Naive thymus-derived CD4-positive, alpha-beta T cell (primary cell): ENCODE measurements around the gene SCO2. TPM values are rescaled to one million over a fixed set of nuclear protein-coding genes. Genes with fewer than 3 reads are reported as not detected.

Source experiments
- ATAC-seq: fragments of 150-1000 bp; cut with Tn5 transposase; 2 replicates; pipeline ENCODE4 v1.10.0; 2021; ENCODE audit warnings: mild to moderate bottlenecking, moderate library complexity
- CTCF ChIA-PET: fragments of 350-600 bp; sonication (Branson Sonifier 250); formaldehyde crosslinking; loops from one replicate; lab custom pipeline; 2021; ENCODE audit warnings: antibody characterized with exemption; lab: Charles Lee
- POLR2A ChIA-PET: fragments of 350-600 bp; sonication (Branson Sonifier 250); formaldehyde crosslinking; loops from one replicate; lab custom pipeline; 2021; ENCODE audit warnings: antibody characterized with exemption, inconsistent platforms; lab: Charles Lee
- DNase-seq, 9 donors: peaks; one replicate each; pipeline versions ENCODE4 v3.0.0 to v3.0.0-alpha.2; 2020 to 2022; ENCODE audit warnings: mixed read lengths in 1 of 9
- H3K27ac ChIP-seq: one replicate; pipeline ENCODE4 v1.7.0; 2013; ENCODE audit warnings: mild to moderate bottlenecking, low read depth, low read length, moderate library complexity
- H3K27me3 ChIP-seq, 2 donors: one replicate each; pipeline ENCODE4 v1.7.0; 2013; ENCODE audit warnings: low read length in 2 of 2, mild to moderate bottlenecking in 2 of 2, moderate library complexity in 2 of 2; ENCODE audit not compliant: control insufficient read depth in 2 of 2, insufficient read depth in 2 of 2
- H3K36me3 ChIP-seq, 3 experiments: 1 replicate in 2 of 3; 2 replicates in 1 of 3; pipeline ENCODE4 v1.7.0; 2013; ENCODE audit warnings: low read length in 3 of 3, mild to moderate bottlenecking in 3 of 3, moderate library complexity in 1 of 3; ENCODE audit not compliant: insufficient read depth in 3 of 3, control insufficient read depth in 2 of 3
- H3K4me1 ChIP-seq, 2 donors: one replicate each; pipeline ENCODE4 v1.7.0; 2013; ENCODE audit warnings: low read length in 2 of 2, mild to moderate bottlenecking in 2 of 2, moderate library complexity in 1 of 2; ENCODE audit not compliant: control insufficient read depth in 2 of 2, insufficient read depth in 2 of 2
- H3K4me3 ChIP-seq: 2 replicates; pipeline ENCODE4 v1.7.0; 2013; ENCODE audit warnings: mild to moderate bottlenecking, low read length
- H3K9me3 ChIP-seq, 3 experiments: 1 replicate in 2 of 3; 2 replicates in 1 of 3; pipeline ENCODE4 v1.7.0; 2013; ENCODE audit warnings: low read length in 3 of 3; ENCODE audit not compliant: control insufficient read depth in 2 of 3
- H3K27ac Mint-ChIP-seq, 9 donors: one replicate each; pipeline ENCODE4 v1.8.0; 2020 to 2022; ENCODE audit warnings: mixed read lengths in 9 of 9, mild to moderate bottlenecking in 8 of 9, moderate library complexity in 5 of 9, inconsistent platforms in 2 of 9
- H3K27me3 Mint-ChIP-seq, 5 donors: one replicate each; pipeline ENCODE4 v1.8.0; 2021 to 2022; ENCODE audit warnings: mixed read lengths in 5 of 5, mild to moderate bottlenecking in 1 of 5
- H3K36me3 Mint-ChIP-seq, 5 donors: one replicate each; pipeline ENCODE4 v1.8.0; 2020 to 2022; ENCODE audit warnings: mixed read lengths in 5 of 5, mild to moderate bottlenecking in 3 of 5, inconsistent platforms in 1 of 5
- H3K4me1 Mint-ChIP-seq, 7 donors: one replicate each; pipeline ENCODE4 v1.8.0; 2020 to 2022; ENCODE audit warnings: mixed read lengths in 7 of 7, mild to moderate bottlenecking in 3 of 7, inconsistent platforms in 1 of 7
- H3K4me3 Mint-ChIP-seq, 10 donors: one replicate each; pipeline ENCODE4 v1.8.0; 2020 to 2022; ENCODE audit warnings: mild to moderate bottlenecking in 10 of 10, mixed read lengths in 10 of 10, moderate library complexity in 6 of 10, inconsistent platforms in 2 of 10
- H3K9me3 Mint-ChIP-seq, 11 donors: one replicate each; pipeline ENCODE4 v1.8.0; 2020 to 2022; ENCODE audit warnings: mixed read lengths in 11 of 11, mild to moderate bottlenecking in 4 of 11, inconsistent platforms in 1 of 11, moderate library complexity in 1 of 11
- intact Hi-C, 2 donors: fragments of 100-400 bp; cut with micrococcal nuclease; formaldehyde crosslinking; loops; one replicate each; pipeline ENCODE4 v1.15.1; 2023
- polyA plus RNA-seq, 2 donors: library from polyadenylated mRNA; unstranded; fragments of 300-500 nt; fragmentation: Illumina TruSeq; gene quantifications; one replicate each; pipeline ENCODE4 v1.2.3, GENCODE V29; 2021
- total RNA-seq, 6 experiments: library from RNA in 5 of 6; stranded (reverse) in 5 of 6; gene quantifications; 1 replicate in 5 of 6; 2 replicates in 1 of 6; pipeline ENCODE4 v1.2.3 and lab custom pipeline; 2021 to 2026

SCO2 gene
- total and polyA plus RNA-seq, 7 experiments from 2014 or later = 2.2 to 12.0 (median 5.5) TPM

DNA sequence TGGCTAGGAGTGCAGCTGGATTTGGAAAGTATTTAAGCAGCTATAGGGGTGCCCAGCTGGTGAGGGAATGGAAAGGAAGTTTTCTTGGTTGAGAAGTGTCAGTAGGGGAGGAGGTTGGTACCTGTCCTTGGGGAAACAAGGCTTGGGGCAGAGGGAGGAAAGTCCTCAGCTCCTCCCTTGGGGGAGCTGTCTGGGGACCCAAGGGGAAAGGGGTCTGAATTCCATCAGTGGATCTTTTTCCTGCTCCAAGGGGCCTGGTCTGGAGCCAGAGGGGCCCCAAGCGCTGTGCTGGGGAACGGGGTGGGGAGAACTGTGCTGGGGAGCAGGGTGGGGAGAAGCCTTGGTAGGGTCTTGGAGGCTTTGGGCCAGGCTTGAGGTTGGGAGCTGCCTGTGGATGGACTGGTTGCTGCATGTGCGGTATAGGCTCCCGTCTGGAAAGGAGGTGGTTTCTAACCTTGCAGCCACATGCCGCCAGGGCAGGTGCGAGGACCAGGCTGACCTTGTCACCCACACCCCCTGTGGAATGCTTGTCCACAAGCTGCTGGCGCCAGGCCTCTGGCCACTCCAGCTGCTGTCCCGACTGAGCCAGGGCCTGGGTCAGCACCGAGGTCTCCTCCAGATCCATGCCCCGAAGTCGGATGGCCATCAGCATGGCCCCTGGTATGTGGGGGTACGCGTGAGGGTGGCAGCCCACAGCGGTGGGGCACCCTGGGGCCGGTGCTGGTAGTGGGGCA is 3.5 kb upstream of the SCO2 start:
- ATAC-seq (no peak), DNase-seq (no peak)
- CTCF ChIA-PET = interaction anchor here (1.1 to 1.7 kb wide), 3 partner anchors 11 to 93 kb away, joined by 3 to 6 read pairs (median 4); partner anchors contain the start of gene SYCE3
- Mint-ChIP-seq H3K9me3 (no peaks in the 10 kb centered on the region), H3K4me1 (peaks cover 8 to 48% (median 32%) of the 10 kb centered on the region in 7 donors), H3K36me3 (peaks cover 0 to 29% (median 0%) of the 10 kb centered on the region in 5 donors), H3K27ac (peak overlapping the region in 6 of 9 donors; percentile 28 to 90 (median 79)), H3K4me3 (peak overlapping the region in 9 of 10 donors; percentile 42 to 92 (median 58)), H3K27me3 (peaks cover 0 to 8% (median 0%) of the 10 kb centered on the region in 5 donors)
- POLR2A ChIA-PET = interaction anchor here (0.6 to 7.1 kb wide), 9 partner anchors 10 to 297 kb away, joined by 3 to 127 read pairs (median 6); partner anchors contain the start of genes ARSA, KLHDC7B, LMF2 and NCAPH2
- Histone ChIP-seq H3K4me3 (no peak overlapping the region), H3K27me3 (no peaks in the 10 kb centered on the region), H3K36me3 (peaks cover 0 to under 1% (median 0%) of the 10 kb centered on the region in 3 experiments), H3K4me1 (peaks cover 14 to 23% of the 10 kb centered on the region in 2 donors), H3K27ac (no peak overlapping the region), H3K9me3 (no peaks in the 10 kb centered on the region)
- intact Hi-C loops = loop anchor here (5.0 kb wide), 3 partner anchors 57 to 337 kb away; partner anchors contain the start of gene HDAC10 (in 1 of the 2)

GRCh38 chr22:50527921-50528681 is 2.7 kb upstream of the SCO2 start:
- H3K4me3 ChIP-seq = no peak overlapping the region

GRCh38 chr22:50526834-50527801 is 1.7 kb upstream of the SCO2 start:
- H3K36me3 Mint-ChIP-seq = peaks cover 0 to 31% (median 0%) of the 10 kb centered on the region in 5 donors
- H3K9me3 Mint-ChIP-seq = no peaks in the 10 kb centered on the region
- H3K4me3 Mint-ChIP-seq = peak overlapping the region; percentile 55 to 92 (median 68)
- intact Hi-C loops = loop anchor here (1.0 to 5.0 kb wide), 9 partner anchors 12 to 335 kb away; partner anchors contain the start of genes HDAC10 (in 1 of the 2) and SYCE3 (in 1 of the 2)
- CTCF ChIA-PET = interaction anchor here (0.6 to 2.9 kb wide), 5 partner anchors 12 to 94 kb away, joined by 4 to 31 read pairs (median 6); no protein-coding TSS in a partner anchor
- peaks cover 8 to 37% (median 26%) of the 10 kb centered on the region in 7 donors for H3K4me1 Mint-ChIP-seq
- no peaks in the 10 kb centered on the region for H3K9me3 ChIP-seq
- peaks cover 14 to 23% of the 10 kb centered on the region in 2 donors for H3K4me1 ChIP-seq
- DNase-seq = peak in 1 of 9 donors; percentile 24
- peaks cover 0 to 18% (median 11%) of the 10 kb centered on the region in 3 experiments for H3K36me3 ChIP-seq
- H3K27me3 ChIP-seq = no peaks in the 10 kb centered on the region
- H3K27me3 Mint-ChIP-seq = peaks cover 0 to 8% (median 0%) of the 10 kb centered on the region in 5 donors
- peak overlapping the region; percentile 57 to 90 (median 81) for H3K27ac Mint-ChIP-seq
- H3K27ac ChIP-seq = peak overlapping the region; percentile 87
- POLR2A ChIA-PET = interaction anchor here (0.6 to 7.1 kb wide), 9 partner anchors 12 to 99 kb away, joined by 3 to 127 read pairs (median 6); partner anchors contain the start of genes KLHDC7B, LMF2 and NCAPH2
- peak overlapping the region; percentile 77 for H3K4me3 ChIP-seq
- no peak for ATAC-seq

More at GRCh38 chr22:50527921-50528681, 2.7 kb upstream of the SCO2 start:
- Mint-ChIP-seq H3K4me1 (peaks cover 8 to 40% (median 32%) of the 10 kb centered on the region in 7 donors), H3K4me3 (peak overlapping the region; percentile 53 to 92 (median 68)), H3K27ac (peak overlapping the region; percentile 57 to 90 (median 81)), H3K36me3 (peaks cover 0 to 31% (median 0%) of the 10 kb centered on the region in 5 donors), H3K9me3 (no peaks in the 10 kb centered on the region), H3K27me3 (peaks cover 0 to 8% (median 0%) of the 10 kb centered on the region in 5 donors)
- Histone ChIP-seq H3K27me3 (no peaks in the 10 kb centered on the region), H3K36me3 (peaks cover 0 to 8% (median 4%) of the 10 kb centered on the region in 3 experiments), H3K4me1 (peaks cover 14 to 23% of the 10 kb centered on the region in 2 donors), H3K27ac (peak overlapping the region; percentile 27), H3K9me3 (no peaks in the 10 kb centered on the region)
- no peak for ATAC-seq
- ChIA-PET CTCF (interaction anchor here (1.6 to 1.7 kb wide), 2 partner anchors 12 to 93 kb away, joined by 4 to 6 read pairs; no protein-coding TSS in a partner anchor), POLR2A (interaction anchor here (0.6 to 7.1 kb wide), 7 partner anchors 11 to 297 kb away, joined by 3 to 127 read pairs (median 77); partner anchors contain the start of genes KLHDC7B, LMF2 and NCAPH2)
- no peak for DNase-seq
- intact Hi-C loops = loop anchor here (1.0 to 5.0 kb wide), 4 partner anchors 55 to 336 kb away; partner anchors contain the start of gene HDAC10 (in 1 of the 2)

GRCh38 chr22:50526108-50526833 is 873 bp upstream of the SCO2 start:
- ChIA-PET POLR2A (interaction anchor here (0.7 to 7.1 kb wide), 37 partner anchors 9 to 335 kb away, joined by 3 to 127 read pairs (median 6); partner anchors contain the start of genes ARSA, CHKB, CPT1B and HDAC10), CTCF (interaction anchor here (0.6 to 2.9 kb wide), 26 partner anchors 10 to 185 kb away, joined by 3 to 31 read pairs (median 5); partner anchors contain the start of genes ARSA, LMF2, NCAPH2 and SYCE3)
- H3K4me3 ChIP-seq = peak overlapping the region; percentile 77
- intact Hi-C loops = loop anchor here (1.0 to 5.0 kb wide), 8 partner anchors 13 to 334 kb away; partner anchors contain the start of genes HDAC10 (in 1 of the 2) and SYCE3 (in 1 of the 2)
- peak; percentile 51 for ATAC-seq
- no peaks in the 10 kb centered on the region for H3K9me3 ChIP-seq
- no peaks in the 10 kb centered on the region for H3K27me3 ChIP-seq
- H3K9me3 Mint-ChIP-seq = no peaks in the 10 kb centered on the region
- peaks cover 0 to 30% (median 0%) of the 10 kb centered on the region in 5 donors for H3K36me3 Mint-ChIP-seq
- H3K4me1 ChIP-seq = peaks cover 14 to 23% of the 10 kb centered on the region in 2 donors
- DNase-seq = peak; percentile 68 to 91 (median 82)
- peaks cover 0 to 26% (median 11%) of the 10 kb centered on the region in 3 experiments for H3K36me3 ChIP-seq
- H3K4me3 Mint-ChIP-seq = peak overlapping the region; percentile 62 to 92 (median 76)
- peaks cover 0 to 8% (median 0%) of the 10 kb centered on the region in 5 donors for H3K27me3 Mint-ChIP-seq
- H3K4me1 Mint-ChIP-seq = peaks cover 8 to 36% (median 26%) of the 10 kb centered on the region in 7 donors
- H3K27ac Mint-ChIP-seq = peak overlapping the region in 7 of 9 donors; percentile 72 to 90 (median 86)
- peak overlapping the region; percentile 87 for H3K27ac ChIP-seq
